GM23338 (cell line): ENCODE data around the gene TBC1D16. TPM values are rescaled to one million over a fixed set of nuclear protein-coding genes. Genes with fewer than 3 reads are reported as not detected.
A peak's percentile ranks its signal among the peaks of the same experiment; 100 is the strongest.

ENCODE experiments used
- ATAC-seq: fragments of 200-7000 bp; cut with Tn5 transposase; 3 replicates; pipeline ENCODE4 v1.9.1; 2020
- DNase-seq: peaks from one replicate; pipeline ENCODE4 v3.0.0-alpha.2; 2015; ENCODE audit warnings: low spot score
- H2AFZ ChIP-seq: fragments of 200-600 bp; sonication (generic); 2 replicates; pipeline ENCODE4 v1.8.0; 2016; ENCODE audit warnings: antibody characterized with exemption, mild to moderate bottlenecking, moderate library complexity
- H3F3A ChIP-seq: fragments of 200-600 bp; sonication (generic); replicated peaks from 2 replicates; pipeline ENCODE4 v1.8.0; 2017; ENCODE audit warnings: antibody characterized with exemption, mixed run types, low read depth
- H3K27ac ChIP-seq: fragments of 200-600 bp; sonication (generic); 2 replicates; pipeline ENCODE4 v1.6.1; 2016; ENCODE audit warnings: low read depth
- H3K27me3 ChIP-seq: fragments of 200-600 bp; sonication (generic); 2 replicates; pipeline ENCODE4 v1.8.0; 2016; ENCODE audit warnings: mild to moderate bottlenecking, mixed run types, moderate library complexity; ENCODE audit not compliant: insufficient read depth
- H3K36me3 ChIP-seq: fragments of 200-600 bp; sonication (generic); 2 replicates; pipeline ENCODE4 v1.8.0; 2016; ENCODE audit warnings: mild to moderate bottlenecking; ENCODE audit not compliant: insufficient read depth
- H3K4me1 ChIP-seq: fragments of 200-600 bp; sonication (generic); 2 replicates; pipeline ENCODE4 v1.8.0; 2016; ENCODE audit warnings: mild to moderate bottlenecking, moderate library complexity; ENCODE audit not compliant: insufficient read depth
- H3K4me2 ChIP-seq: fragments of 200-600 bp; sonication (generic); 2 replicates; pipeline ENCODE4 v1.7.1; 2017; ENCODE audit warnings: mixed run types
- H3K4me3 ChIP-seq: fragments of 200-600 bp; sonication (generic); 2 replicates; pipeline ENCODE4 v1.6.1; 2016; ENCODE audit warnings: mixed run types
- H3K79me2 ChIP-seq: fragments of 200-600 bp; sonication (generic); replicated peaks from 2 replicates; pipeline ENCODE4 v1.8.0; 2017; ENCODE audit warnings: mild to moderate bottlenecking; ENCODE audit not compliant: insufficient read depth
- H3K9me2 ChIP-seq: fragments of 200-600 bp; sonication (generic); 2 replicates; pipeline ENCODE4 v1.8.0; 2017; ENCODE audit not compliant: insufficient read depth
- H4K20me1 ChIP-seq: fragments of 200-600 bp; sonication (generic); replicated peaks from 2 replicates; pipeline ENCODE4 v1.8.0; 2017; ENCODE audit warnings: mild to moderate bottlenecking; ENCODE audit not compliant: insufficient read depth
- H3K27ac Mint-ChIP-seq: 2 replicates; pipeline ENCODE4 v1.8.0; 2020; ENCODE audit warnings: inconsistent platforms, mild to moderate bottlenecking, moderate library complexity, mixed read lengths
- H3K27me3 Mint-ChIP-seq: 3 replicates; pipeline ENCODE4 v1.8.0; 2022; ENCODE audit warnings: low read depth, mild to moderate bottlenecking, moderate library complexity, mixed read lengths, inconsistent platforms; ENCODE audit not compliant: insufficient read depth, poor library complexity
- H3K36me3 Mint-ChIP-seq: 3 replicates; pipeline ENCODE4 v1.8.0; 2021; ENCODE audit warnings: low read depth, mild to moderate bottlenecking, inconsistent platforms, moderate library complexity, mixed read lengths
- H3K4me1 Mint-ChIP-seq: 3 replicates; pipeline ENCODE4 v1.8.0; 2020; ENCODE audit warnings: mild to moderate bottlenecking, inconsistent platforms, mixed read lengths
- H3K4me3 Mint-ChIP-seq: 3 replicates; pipeline ENCODE4 v1.8.0; 2021; ENCODE audit warnings: moderate library complexity, mild to moderate bottlenecking, inconsistent platforms, mixed read lengths
- H3K9me3 Mint-ChIP-seq: 3 replicates; pipeline ENCODE4 v1.8.0; 2020; ENCODE audit warnings: moderate library complexity, mild to moderate bottlenecking, inconsistent platforms, mixed read lengths
- ETS1 ChIP-seq: IDR thresholded peaks from 2 replicates; pipeline ENCODE4 v1.6.1; 2016; ENCODE audit warnings: antibody characterized with exemption
- EZH2phosphoT487 ChIP-seq: fragments of 200-600 bp; sonication (generic); IDR thresholded peaks from one replicate; pipeline ENCODE4 v1.8.1; 2018; ENCODE audit warnings: antibody characterized with exemption; ENCODE audit not compliant: unreplicated experiment
- JUNB ChIP-seq: IDR thresholded peaks from one replicate; pipeline ENCODE4 v1.6.1; 2016; ENCODE audit warnings: antibody characterized with exemption; ENCODE audit not compliant: unreplicated experiment
- POLR2AphosphoS5 ChIP-seq: IDR thresholded peaks from 2 replicates; pipeline ENCODE4 v1.6.1; 2016; ENCODE audit warnings: antibody characterized with exemption, low read depth
- REST ChIP-seq: IDR thresholded peaks from one replicate; pipeline ENCODE4 v1.6.1; 2018; ENCODE audit warnings: antibody characterized with exemption; ENCODE audit not compliant: unreplicated experiment
- STAT1 ChIP-seq: IDR thresholded peaks from one replicate; pipeline ENCODE4 v1.6.1; 2016; ENCODE audit warnings: antibody characterized with exemption; ENCODE audit not compliant: unreplicated experiment
- ZNF114 ChIP-seq: fragments of 250-450 bp; sonication (Bioruptor Pico); IDR thresholded peaks from 2 replicates; pipeline ENCODE4 v1.5.0; 2020; ENCODE audit warnings: mild to moderate bottlenecking, moderate library complexity
- ZNF331 ChIP-seq: fragments of 250-450 bp; sonication (Bioruptor Pico); IDR thresholded peaks from 2 replicates; pipeline ENCODE4 v1.5.0; 2020; ENCODE audit warnings: low read depth, mild to moderate bottlenecking, moderate library complexity
- polyA plus RNA-seq: library from polyadenylated mRNA; unstranded; fragments of >200 nt; fragmentation: Nextera tagmentation; extraction: Ambion mirVana; gene quantifications from 2 replicates; pipeline ENCODE4 v1.2.1, GENCODE V29; 2016
- total RNA-seq: library from RNA; depleted of rRNA; stranded (reverse); fragments of >200 nt; shearing (Covaris generic); gene quantifications from 2 replicates; pipeline ENCODE4 v1.2.3, GENCODE V29; 2014

Gene TBC1D16
- total and polyA plus RNA-seq, 2 experiments from 2014 or later: 16.7 to 104 TPM

- ATAC-seq: no peak
- no peak overlapping the region for H3K27ac ChIP-seq
- no peaks in the 10 kb centered on the region for H3K36me3 ChIP-seq
- no peak overlapping the region for H3K4me2 ChIP-seq
- no peaks in the 10 kb centered on the region for H3K27me3 ChIP-seq
- no peaks in the 10 kb centered on the region for H3K9me2 ChIP-seq
- no peak overlapping the region for H3K4me3 ChIP-seq
- H3K4me1 Mint-ChIP-seq: peaks cover 20% of the 10 kb centered on the region
- no peaks in the 10 kb centered on the region for H3K79me2 ChIP-seq
- no peak overlapping the region for H2AFZ ChIP-seq
- H3K4me3 Mint-ChIP-seq: no peak overlapping the region
- TF ChIP-seq ZNF114 (CRISPR knock-in tag) (no peak), POLR2AphosphoS5 (no peak), REST (no peak), ZNF331 (CRISPR knock-in tag) (no peak)
- DNase-seq: no peak
- H3K4me1 ChIP-seq: peaks cover 12% of the 10 kb centered on the region; the same call in 1 of the 2 replicates
- H3F3A ChIP-seq: peaks cover 18% of the 10 kb centered on the region
- H3K9me3 Mint-ChIP-seq: no peaks in the 10 kb centered on the region
- H3K27ac Mint-ChIP-seq: peak overlapping the region; percentile 18; the same call in 1 of the 2 replicates
- no peaks in the 10 kb centered on the region for H4K20me1 ChIP-seq
- peaks cover 12% of the 10 kb centered on the region for H3K27me3 Mint-ChIP-seq
- no peaks in the 10 kb centered on the region for H3K36me3 Mint-ChIP-seq
Measured at GRCh38 chr17:80063830-80064585, 28.3 kb upstream of the TBC1D16 start.

- no peak overlapping the region for H3K27ac Mint-ChIP-seq
- TF ChIP-seq JUNB (no peak), ETS1 (no peak), ZNF114 (CRISPR knock-in tag) (no peak), EZH2phosphoT487 (no peak), STAT1 (no peak), POLR2AphosphoS5 (no peak), REST (no peak)
Measured at GRCh38 chr17:80061421-80061820, 25.7 kb upstream of the TBC1D16 start.

More at GRCh38 chr17:80061421-80061820, 25.7 kb upstream of the TBC1D16 start:
- Histone ChIP-seq H3K79me2 (no peaks in the 10 kb centered on the region), H3K9me2 (no peaks in the 10 kb centered on the region), H3K4me2 (no peak overlapping the region), H3K27ac (no peak overlapping the region), H3K4me1 (peaks cover 11% of the 10 kb centered on the region; the same call in 1 of the 2 replicates), H4K20me1 (no peaks in the 10 kb centered on the region), H3K36me3 (no peaks in the 10 kb centered on the region), H3K27me3 (no peaks in the 10 kb centered on the region), H3F3A (peaks cover 18% of the 10 kb centered on the region), H2AFZ (no peak overlapping the region), H3K4me3 (no peak overlapping the region)
- Mint-ChIP-seq H3K27me3 (peaks cover 14% of the 10 kb centered on the region), H3K9me3 (no peaks in the 10 kb centered on the region), H3K4me1 (peaks cover 12% of the 10 kb centered on the region), H3K4me3 (no peak overlapping the region; the same call in 2 of the 3 replicates), H3K36me3 (no peaks in the 10 kb centered on the region; the same call in 1 of the 3 replicates)
- ATAC-seq: no peak
- no peak for DNase-seq
